B cell (primary cell): ENCODE results near the gene GNAL.

Experiments used
- CTCF ChIP-seq: fragments of 200-600 bp; IDR thresholded peaks from one replicate; pipeline ENCODE4 v1.8.0; 2022; ENCODE audit warnings: antibody characterized with exemption, mild to moderate bottlenecking
- EZH2 ChIP-seq: IDR thresholded peaks from 2 replicates; pipeline ENCODE4 v1.6.1; 2012; ENCODE audit warnings: borderline replicate concordance, low read depth, mild to moderate bottlenecking, moderate library complexity, low read length; ENCODE audit not compliant: insufficient read depth, poor library complexity, severe bottlenecking

GRCh38 chr18:11689669-11690565 lies 853 bp downstream of the GNAL start:
- TF ChIP-seq EZH2: no peak
- no peak for TF ChIP-seq CTCF
